Stimulated activated CD8-positive, alpha-beta memory T cell treated with anti-CD3 and anti-CD28 coated beads, Interleukin-4, amount 100 ng/mL, for 24 hours (primary cell): Measurements from ENCODE around the gene IKZF4.
"Not testable (repeated sequence)": the region's sequence is repeated elsewhere in the genome, so short reads cannot be mapped to it uniquely, and the experiment has no call there.

Source experiments
- DNase-seq: peaks from one replicate; pipeline ENCODE4 v3.0.0-alpha.2; 2020; ENCODE audit warnings: low read depth

IKZF4 gene

GRCh38 chr12:56040151-56040550 is 19.3 kb downstream of the IKZF4 start:
- no peak for DNase-seq

- DNase-seq, result no peak
Measured at GRCh38 chr12:56040963-56041551, 20.2 kb downstream of the IKZF4 start.

DNA sequence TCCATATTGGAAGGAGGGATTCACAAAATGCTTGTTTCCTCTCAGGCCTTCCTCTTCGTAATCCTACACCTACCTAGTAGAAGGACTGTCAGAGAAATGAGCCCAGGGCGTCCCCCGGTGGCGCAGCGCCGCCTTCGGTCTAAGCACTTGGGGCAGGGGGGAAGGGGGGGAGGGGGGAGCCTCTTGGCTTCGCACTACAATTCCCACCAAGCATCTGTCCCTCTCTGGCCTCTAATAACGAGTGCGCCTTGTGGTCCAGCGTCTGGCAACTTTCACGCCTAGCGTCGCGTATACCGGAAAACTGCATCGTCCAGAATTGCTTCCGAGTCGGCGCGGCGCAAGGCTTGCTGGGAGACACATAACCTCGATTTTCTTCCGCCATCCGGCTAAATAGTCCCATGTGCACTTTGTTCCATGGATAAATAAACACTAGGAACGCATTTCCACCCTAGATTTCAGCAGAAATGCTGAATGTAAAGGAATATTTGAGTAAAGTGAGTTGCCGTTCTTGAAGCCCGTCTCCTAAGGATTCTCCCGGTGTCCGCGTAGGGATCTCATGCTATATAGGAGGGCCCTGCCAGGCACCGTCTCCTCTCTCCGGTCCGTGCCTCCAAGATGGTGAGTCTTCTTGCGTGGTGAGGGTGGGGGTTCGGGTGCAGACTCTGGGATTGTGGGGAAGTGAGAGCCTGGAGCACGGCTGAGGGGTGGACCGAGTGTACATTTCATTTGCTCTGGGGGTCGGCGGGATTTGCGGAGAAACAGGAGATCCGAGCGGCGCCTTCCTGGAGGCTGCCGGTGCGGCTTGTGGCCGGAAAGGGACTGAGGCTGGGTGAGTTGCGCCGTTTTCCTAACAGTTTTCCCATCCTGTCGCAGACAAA is 20.9 kb downstream of the IKZF4 start, which contains the start of gene RPS26:
Gene RPS26, plus strand, starts transcription at position 367 of the 878 bp plus-strand sequence. Its CDS starts 249 bp downstream, at position 616.
- DNase-seq, result peak; percentile 84

- DNase-seq, result not testable (repeated sequence)
Measured at GRCh38 chr12:56042430-56042813, 21.6 kb downstream of the IKZF4 start.

DNA sequence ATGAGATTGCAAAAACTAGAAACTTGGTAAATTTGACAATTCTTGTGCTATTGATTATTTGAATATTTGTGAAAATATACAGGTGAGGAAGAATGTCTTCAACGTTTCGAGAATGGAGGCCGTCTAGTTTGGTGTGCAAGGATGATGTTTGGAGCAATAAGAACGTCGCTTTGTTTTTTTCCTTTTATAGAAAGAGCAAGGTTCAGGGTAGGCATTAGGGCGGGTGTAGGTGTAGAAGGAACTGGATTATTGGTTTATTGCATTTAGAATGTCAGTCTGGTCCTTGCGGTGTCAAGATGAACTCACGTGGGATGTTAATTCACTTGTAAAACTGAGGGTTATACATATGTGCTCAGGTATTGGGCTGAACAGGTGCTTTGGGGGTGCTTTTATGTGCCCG is 22.0 kb downstream of the IKZF4 start:
- DNase-seq, result no peak

GRCh38 chr12:56046027-56046780 is 25.4 kb downstream of the IKZF4 start:
- DNase-seq, result no peak

GRCh38 chr12:56053407-56053893 is 32.6 kb downstream of the IKZF4 start:
- no peak for DNase-seq

DNA sequence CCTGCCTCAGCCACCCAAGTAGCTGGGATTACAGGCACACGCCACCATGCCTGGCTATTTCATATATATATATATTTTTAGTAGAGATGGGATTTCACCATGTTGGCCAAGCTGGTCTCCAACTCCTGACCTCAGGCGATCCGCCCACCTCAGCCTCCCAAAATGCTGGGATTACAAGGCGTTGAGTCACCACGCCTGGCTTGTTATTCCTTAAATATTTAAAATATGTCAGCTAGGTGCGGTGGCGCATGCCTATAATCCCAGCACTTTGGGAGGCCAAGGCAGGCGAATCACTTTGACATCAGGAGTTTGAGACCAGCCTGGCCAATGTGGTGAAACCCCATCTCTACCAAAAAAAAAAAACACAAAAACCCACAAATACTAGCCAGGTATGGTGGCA is 39.1 kb downstream of the IKZF4 start:
- DNase-seq, result not testable (repeated sequence)

DNA sequence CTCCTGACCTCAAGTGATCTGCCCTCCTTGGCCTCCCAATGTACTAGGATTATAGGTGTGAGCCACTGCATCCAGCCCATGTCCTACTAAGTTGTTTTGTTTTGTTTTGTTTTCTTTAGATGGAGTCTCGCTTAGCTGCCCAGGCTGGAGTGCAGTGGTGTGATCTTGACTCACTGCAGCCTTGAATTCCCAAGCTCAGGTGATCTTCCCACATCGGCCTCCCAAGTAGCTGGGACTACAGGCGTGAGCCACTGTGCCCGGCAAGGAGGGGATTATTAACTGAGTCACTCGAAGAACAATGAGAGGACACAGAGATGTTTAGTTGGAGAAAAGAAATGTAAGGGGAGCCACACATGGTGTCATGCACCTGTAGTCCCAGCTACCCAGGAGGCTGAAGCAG is 41.1 kb downstream of the IKZF4 start:
- no peak for DNase-seq

GRCh38 chr12:56062996-56063395 is 42.2 kb downstream of the IKZF4 start:
- DNase-seq, result no peak

DNA sequence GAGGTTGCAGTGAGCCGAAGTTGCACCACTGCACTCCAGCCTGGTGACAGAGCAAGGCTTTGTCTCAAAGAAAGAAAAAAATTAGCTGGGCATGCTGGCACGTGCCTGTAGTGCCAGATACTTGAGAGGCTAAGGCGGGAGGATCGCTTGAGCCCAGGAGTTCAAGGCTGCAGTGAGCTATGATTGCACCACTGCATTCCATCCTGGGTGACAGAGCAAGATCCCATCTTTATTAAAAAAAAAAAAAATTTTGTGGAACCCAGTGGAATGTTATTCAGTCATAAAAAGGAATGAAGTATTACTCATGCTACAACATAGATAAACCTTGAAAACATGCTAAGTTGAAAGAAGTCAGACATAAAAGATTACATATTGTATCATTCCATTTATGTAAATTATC is 50.8 kb downstream of the IKZF4 start:
- no peak for DNase-seq

- no peak for DNase-seq
Measured at GRCh38 chr12:56074396-56074795, 53.6 kb downstream of the IKZF4 start.

GRCh38 chr12:56077966-56078365 is 57.1 kb downstream of the IKZF4 start:
- DNase-seq, result not testable (repeated sequence)

- no peak for DNase-seq
Measured at GRCh38 chr12:56078427-56078826, 57.6 kb downstream of the IKZF4 start.

DNA sequence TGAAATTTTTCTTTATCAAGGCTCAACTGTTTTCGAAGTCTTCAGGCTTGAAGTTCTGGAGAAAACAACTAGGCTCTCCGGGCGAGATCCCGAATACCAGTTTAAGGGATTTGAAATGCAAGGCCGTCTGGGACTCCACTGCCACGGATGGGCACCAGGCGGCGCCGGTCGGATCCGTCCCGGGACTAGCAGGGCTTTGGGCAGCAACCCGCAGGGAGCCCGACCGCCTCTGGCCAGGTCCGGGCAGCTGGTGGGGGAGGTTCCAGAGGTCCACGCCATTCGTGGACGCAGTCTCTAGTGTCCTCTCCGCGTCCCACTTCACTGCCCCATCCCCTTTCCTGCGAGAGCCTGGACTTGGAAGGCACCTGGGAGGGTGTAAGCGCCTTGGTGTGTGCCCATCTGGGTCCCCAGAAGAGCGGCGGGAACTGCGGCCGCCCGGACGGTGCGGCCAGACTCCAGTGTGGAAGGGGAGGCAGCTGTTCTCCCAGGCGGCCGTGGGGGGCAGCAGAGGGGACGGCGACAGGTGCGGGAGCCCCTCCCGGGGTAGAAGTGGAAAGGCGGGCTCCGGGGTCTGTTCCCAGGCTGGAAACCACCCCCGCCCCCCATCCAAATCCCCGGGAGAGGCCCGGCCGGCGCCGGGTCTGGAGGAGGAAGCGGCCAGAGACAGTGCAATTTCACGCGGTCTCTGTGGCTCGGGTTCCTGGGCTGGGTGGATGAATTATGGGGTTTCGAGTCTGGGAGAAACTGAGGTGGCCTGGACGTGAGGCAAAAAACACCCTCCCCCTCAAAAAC is 58.3 kb downstream of the IKZF4 start:
- peak; percentile 24 for DNase-seq

- peak; percentile 64 for DNase-seq
Measured at GRCh38 chr12:56079723-56080555, 59.1 kb downstream of the IKZF4 start, which contains the start of gene ERBB3. TSS of gene ERBB3 (plus strand) at chr12:56080165. CDS start at chr12:56080301, 136 bp downstream.

- no peak for DNase-seq
Measured at GRCh38 chr12:56080556-56081138, 59.8 kb downstream of the IKZF4 start.

DNA sequence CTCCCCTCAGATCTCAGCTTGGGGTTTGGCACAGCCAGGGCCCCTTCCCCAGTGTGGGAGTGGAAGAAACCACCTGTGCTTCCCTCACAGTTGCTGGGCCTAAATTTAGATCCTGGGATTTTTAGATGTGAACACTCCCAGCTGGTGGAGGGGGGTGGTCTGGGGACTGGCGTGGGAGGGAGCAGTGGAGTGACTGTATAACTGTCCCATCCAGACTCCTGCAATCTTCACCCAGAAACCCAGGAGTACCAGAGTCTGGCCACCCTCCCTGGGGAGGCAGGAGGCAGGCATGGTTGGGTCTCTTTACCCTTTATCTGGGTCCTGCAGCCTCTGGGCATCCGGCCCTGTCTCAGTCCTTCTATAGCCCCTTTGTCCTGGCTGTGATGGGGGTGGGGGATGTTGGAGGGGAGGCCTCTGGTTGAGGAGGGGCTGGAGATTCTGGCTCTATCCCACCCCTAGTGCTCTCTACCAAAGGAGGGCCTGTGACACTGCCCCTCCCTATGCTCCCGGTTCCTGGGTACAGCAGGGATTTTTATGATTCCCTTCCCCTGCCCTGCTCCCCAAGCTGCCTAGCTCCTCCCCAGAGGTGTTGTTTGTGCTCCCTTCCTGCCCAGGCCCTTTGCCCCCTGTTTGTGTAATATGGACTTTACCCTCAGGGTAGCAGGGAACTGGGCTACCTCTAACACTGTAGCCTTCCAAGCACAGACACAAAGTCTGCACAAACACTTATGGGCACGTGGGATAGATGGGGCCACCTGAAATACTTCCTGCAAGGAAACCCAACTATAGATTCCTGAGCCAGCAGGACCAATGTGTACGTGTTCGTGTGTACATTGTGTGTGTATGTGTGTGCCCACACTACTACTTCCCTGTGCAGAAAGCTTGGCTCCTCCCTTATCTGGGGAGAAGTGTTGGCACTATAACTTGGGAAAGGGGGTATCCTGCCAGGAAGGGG is 60.8 kb downstream of the IKZF4 start:
- DNase-seq, result no peak

GRCh38 chr12:56082382-56082781 is 61.5 kb downstream of the IKZF4 start:
- no peak for DNase-seq
